ENCODE results near the gene RXFP4. TPM values are rescaled to one million over a fixed set of nuclear protein-coding genes. Genes with fewer than 3 reads are reported as not detected.
"Not testable (repeated sequence)": the region's sequence is repeated elsewhere in the genome, so short reads cannot be mapped to it uniquely, and the experiment has no call there.

Gene RXFP4
- total RNA-seq, 1 donor from 2014 or later, result not detected

DNA sequence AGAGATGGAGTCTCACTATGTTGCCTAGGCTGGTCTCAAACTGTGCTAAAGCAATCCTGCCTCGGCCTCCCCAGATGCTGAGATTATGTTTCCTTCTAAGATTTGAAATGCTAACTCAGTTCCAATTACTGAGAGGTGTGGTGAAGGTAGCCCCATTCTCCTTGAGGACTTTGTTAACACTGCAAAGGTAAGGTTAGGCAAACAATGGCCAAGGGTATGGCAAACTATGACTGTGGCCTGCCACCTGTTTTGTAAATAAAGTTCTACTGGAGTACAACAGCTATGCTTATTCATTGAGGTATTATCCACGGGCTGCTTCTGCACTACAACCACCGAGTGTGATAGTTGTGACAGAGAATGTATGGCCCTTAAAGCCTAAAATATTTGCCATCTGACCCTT, 20.7 kb upstream of the RXFP4 start:
- Mint-ChIP-seq H3K36me3 (peaks cover 41% of the 10 kb centered on the region), H3K4me3 (no peak overlapping the region), H3K4me1 (ENCODE audit: unreplicated experiment) (no peaks in the 10 kb centered on the region), H3K9me3 (no peaks in the 10 kb centered on the region), H3K27me3 (no peaks in the 10 kb centered on the region), H3K27ac (no peak overlapping the region)
- TF ChIP-seq CTCF (conservative IDR thresholded peaks at IDR 0.05), result no peak
- DNase-seq (ENCODE audit: extremely low spot score, unreplicated experiment), result no peak

GRCh38 chr1:155925506-155925905, 15.9 kb upstream of the RXFP4 start:
- no peaks in the 10 kb centered on the region for H3K27me3 Mint-ChIP-seq
- peaks cover 46% of the 10 kb centered on the region for H3K36me3 Mint-ChIP-seq
- peaks cover 3% of the 10 kb centered on the region for H3K4me1 Mint-ChIP-seq (ENCODE audit: unreplicated experiment)
- no peaks in the 10 kb centered on the region for H3K9me3 Mint-ChIP-seq
- H3K27ac Mint-ChIP-seq, result no peak overlapping the region
- TF ChIP-seq CTCF (conservative IDR thresholded peaks at IDR 0.05), result no peak
- DNase-seq (ENCODE audit: extremely low spot score, unreplicated experiment), result no peak
- H3K4me3 Mint-ChIP-seq, result no peak overlapping the region

DNA sequence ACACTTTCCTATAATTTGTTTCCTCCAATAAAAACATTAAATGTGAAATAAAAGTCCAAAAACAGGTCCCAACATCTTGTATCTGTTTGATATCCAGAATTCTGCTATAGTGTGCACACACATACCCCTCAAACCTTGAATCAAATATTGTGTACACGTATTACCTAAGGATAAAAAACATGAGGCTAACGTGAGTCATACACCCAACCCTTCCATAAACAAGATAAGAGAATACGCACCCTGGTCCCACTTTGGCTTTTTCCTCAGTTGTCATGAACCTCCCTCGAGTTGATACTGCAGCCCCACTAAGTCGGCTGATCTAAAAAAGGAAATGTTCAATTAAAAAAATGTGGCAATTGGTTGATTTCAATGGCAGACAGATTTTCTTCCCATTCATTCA, 12.4 kb upstream of the RXFP4 start:
- no peak overlapping the region for H3K4me3 Mint-ChIP-seq
- H3K36me3 Mint-ChIP-seq, result peaks cover 34% of the 10 kb centered on the region
- H3K9me3 Mint-ChIP-seq, result no peaks in the 10 kb centered on the region

DNA sequence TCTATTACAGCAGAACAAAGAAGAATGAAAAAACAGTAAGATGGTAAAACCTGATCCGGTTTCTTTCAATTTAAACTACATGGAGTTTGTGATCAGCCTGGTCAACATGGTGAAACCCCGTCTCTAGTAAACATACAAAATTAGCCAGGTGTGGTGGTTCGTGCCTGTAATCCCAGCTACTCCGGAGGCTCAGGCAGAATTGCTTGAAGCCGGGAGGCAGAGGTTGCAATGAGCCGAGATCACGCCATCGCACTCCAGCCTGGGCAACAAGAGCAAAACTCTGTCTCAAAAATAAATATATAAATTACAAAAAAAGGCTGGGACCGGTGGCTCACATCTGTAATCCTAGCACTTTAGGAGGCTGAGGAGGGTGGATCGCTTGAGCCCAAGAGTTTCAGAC, 10.7 kb upstream of the RXFP4 start:
- H3K4me1 Mint-ChIP-seq (ENCODE audit: unreplicated experiment), result peaks cover 20% of the 10 kb centered on the region
- H3K27me3 Mint-ChIP-seq; H3K9me3 Mint-ChIP-seq; DNase-seq (ENCODE audit: extremely low spot score, unreplicated experiment): not testable (repeated sequence)
- H3K4me3 Mint-ChIP-seq, result peak overlapping the region; percentile 58
- H3K36me3 Mint-ChIP-seq, result peaks cover 29% of the 10 kb centered on the region
- peak overlapping the region; percentile 37 for H3K27ac Mint-ChIP-seq

More for the DNA sequence above, 12.4 kb upstream of the RXFP4 start:
- no peaks in the 10 kb centered on the region for H3K27me3 Mint-ChIP-seq
- DNase-seq (ENCODE audit: extremely low spot score, unreplicated experiment), result no peak
- TF ChIP-seq CTCF (conservative IDR thresholded peaks at IDR 0.05), result no peak
- peaks cover 20% of the 10 kb centered on the region for H3K4me1 Mint-ChIP-seq (ENCODE audit: unreplicated experiment)
- no peak overlapping the region for H3K27ac Mint-ChIP-seq

DNA sequence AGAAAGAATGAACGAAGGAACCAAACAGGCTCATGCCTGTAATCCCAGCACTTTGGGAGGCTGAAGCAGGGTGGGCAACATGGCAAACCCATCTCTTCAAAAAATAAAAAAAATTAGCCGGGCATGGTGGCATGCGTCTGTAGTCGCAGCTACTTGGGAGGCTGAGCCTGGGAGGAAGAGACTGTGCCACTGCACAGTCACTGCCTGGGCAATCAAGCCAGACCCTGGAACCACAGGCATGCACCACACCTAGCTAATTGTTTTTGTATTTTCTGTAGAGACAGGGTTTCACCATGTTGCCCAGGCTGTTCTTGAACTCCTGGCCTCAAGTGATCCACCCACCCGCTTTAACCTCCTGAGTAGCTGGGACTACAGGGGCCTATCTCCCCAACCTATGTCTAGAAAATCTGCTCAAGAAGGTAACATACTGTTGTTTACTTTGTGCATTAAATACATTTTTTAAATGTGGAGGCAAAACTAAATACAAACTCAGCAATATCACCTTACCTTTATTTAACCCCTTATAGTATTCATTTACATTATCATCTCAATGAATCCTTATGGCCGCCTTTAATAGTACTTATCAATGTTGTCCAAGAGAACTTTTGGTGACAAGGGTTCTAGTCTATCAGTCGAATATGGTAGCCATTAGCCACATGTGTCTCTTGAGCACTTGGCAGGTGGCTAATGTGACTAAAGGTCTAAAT, 10.0 kb upstream of the RXFP4 start:
- Mint-ChIP-seq H3K36me3 (peaks cover 24% of the 10 kb centered on the region), H3K27me3 (no peaks in the 10 kb centered on the region), H3K9me3 (no peaks in the 10 kb centered on the region), H3K4me3 (peak overlapping the region; percentile 70), H3K27ac (peak overlapping the region; percentile 41), H3K4me1 (ENCODE audit: unreplicated experiment) (peaks cover 20% of the 10 kb centered on the region)
- no peak for TF ChIP-seq CTCF (conservative IDR thresholded peaks at IDR 0.05)
- DNase-seq (ENCODE audit: extremely low spot score, unreplicated experiment), result no peak

GRCh38 chr1:155932081-155932480, 9.4 kb upstream of the RXFP4 start:
- H3K9me3 Mint-ChIP-seq, result no peaks in the 10 kb centered on the region
- no peak for TF ChIP-seq CTCF (conservative IDR thresholded peaks at IDR 0.05)
- H3K4me1 Mint-ChIP-seq (ENCODE audit: unreplicated experiment), result peaks cover 20% of the 10 kb centered on the region
- H3K27me3 Mint-ChIP-seq, result no peaks in the 10 kb centered on the region
- H3K27ac Mint-ChIP-seq, result peak overlapping the region; percentile 41
- peaks cover 20% of the 10 kb centered on the region for H3K36me3 Mint-ChIP-seq
- peak overlapping the region; percentile 67 for H3K4me3 Mint-ChIP-seq
- no peak for DNase-seq (ENCODE audit: extremely low spot score, unreplicated experiment)

Data from type B pancreatic cell (in vitro differentiated cells).